CD4-positive, alpha-beta T cell treated with Interleukin-4 for 1 hour (primary cell): ENCODE results near the gene HNRNPU.
A peak's percentile ranks its signal among the peaks of the same experiment; 100 is the strongest.

Experiments used
- DNase-seq, 2 donors: peaks; one replicate each; pipeline ENCODE4 v3.0.0-alpha.2; 2020 to 2022

The HNRNPU gene

DNA sequence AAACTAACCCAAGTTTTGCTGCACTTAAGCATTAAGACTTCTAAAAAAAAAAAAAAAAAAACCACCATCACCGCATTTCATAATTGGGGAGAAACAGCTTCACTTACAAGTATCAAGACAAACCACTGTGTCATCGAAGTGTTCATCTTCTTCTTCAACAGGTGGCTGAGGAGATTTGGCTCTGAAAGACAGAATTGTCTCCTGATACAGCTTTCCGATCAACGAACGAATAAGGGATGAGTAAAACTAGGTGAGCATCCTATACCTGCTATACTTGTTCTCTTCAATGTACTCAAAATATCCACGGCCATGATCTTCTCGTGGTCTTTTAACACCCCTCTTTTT, 2.0 kb downstream of the HNRNPU start:
- peak in 1 of 2 donors; percentile 76 for DNase-seq

GRCh38 chr1:244861683-244862082, 2.7 kb downstream of the HNRNPU start:
- DNase-seq = peak in 1 of 2 donors; percentile 23

DNA sequence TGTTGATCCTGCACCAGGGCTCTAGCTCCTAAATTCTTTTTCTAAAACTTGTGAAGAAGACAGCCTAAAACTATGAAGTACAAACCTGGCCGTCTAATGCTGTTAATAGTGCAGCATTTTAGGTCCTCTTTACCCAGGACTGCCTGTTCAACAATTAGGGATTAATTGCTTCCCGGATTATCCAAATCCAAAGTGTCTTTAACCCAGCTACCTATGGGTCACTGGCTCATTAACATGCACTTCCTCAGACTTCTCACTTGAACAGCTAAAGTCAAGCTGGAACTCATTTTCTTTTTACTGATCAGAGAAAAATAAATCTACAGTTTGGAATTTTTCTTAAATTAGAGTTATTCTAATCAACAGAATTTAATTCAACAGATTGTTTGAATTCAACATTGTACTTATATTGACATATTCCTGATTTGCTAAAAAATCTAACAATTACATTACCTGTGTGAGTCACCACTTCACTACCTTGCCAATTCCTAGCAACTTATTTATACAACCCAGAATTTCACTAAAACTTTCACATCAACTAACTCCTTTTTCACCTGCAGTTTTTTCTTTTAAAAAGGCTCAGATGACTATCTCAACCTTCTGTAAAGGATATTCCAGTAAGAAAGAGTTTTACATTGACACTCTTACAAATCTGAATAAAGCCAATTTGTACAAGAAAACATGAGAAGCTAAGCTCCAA, 3.3 kb downstream of the HNRNPU start:
- peak in 1 of 2 donors; percentile 25 for DNase-seq

- peak in 1 of 2 donors; percentile 1 for DNase-seq
These were observed 4.3 kb downstream of the HNRNPU start for GRCh38 chr1:244860078-244860477.

- DNase-seq = no peak
These were observed 6.0 kb downstream of the HNRNPU start for GRCh38 chr1:244858357-244858756.

- no peak for DNase-seq
These were observed 6.6 kb downstream of the HNRNPU start for GRCh38 chr1:244857761-244858160.

DNA sequence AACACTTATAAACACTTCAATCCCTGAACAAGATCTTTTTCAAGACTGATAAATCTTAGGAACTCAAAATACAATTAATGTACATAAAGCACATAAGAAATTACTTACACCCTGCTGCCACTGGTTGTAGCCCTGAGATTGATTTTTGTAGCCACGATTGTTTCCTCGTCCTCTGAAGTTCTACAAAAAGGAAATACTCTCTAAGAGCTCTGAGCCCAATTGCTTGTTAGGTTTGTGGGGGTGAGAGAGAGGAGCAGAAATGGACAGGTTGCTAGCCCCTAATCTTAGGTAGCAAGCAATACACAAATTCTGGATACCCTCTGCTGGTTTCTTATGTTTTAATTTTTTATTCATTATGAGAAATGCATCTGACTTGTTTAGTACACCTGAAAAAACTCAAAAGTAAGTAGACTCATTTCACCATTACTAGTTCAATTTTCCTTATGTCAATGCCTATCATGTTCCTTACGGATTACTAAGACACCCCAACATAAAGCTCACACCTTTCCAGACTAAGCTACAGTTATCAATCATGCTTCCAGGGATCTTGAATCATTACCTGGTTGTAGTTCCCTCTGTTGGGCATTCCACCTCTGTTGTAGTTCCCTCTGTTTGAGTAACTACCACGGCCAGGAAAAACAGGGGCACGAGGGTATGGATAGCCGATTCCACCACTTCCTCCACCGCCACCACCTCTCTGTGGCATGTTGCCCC, 9.3 kb downstream of the HNRNPU start:
- DNase-seq = no peak

GRCh38 chr1:244854166-244854565, 10.2 kb downstream of the HNRNPU start:
- no peak for DNase-seq

GRCh38 chr1:244852694-244853093, 11.6 kb downstream of the HNRNPU start:
- no peak for DNase-seq

DNA sequence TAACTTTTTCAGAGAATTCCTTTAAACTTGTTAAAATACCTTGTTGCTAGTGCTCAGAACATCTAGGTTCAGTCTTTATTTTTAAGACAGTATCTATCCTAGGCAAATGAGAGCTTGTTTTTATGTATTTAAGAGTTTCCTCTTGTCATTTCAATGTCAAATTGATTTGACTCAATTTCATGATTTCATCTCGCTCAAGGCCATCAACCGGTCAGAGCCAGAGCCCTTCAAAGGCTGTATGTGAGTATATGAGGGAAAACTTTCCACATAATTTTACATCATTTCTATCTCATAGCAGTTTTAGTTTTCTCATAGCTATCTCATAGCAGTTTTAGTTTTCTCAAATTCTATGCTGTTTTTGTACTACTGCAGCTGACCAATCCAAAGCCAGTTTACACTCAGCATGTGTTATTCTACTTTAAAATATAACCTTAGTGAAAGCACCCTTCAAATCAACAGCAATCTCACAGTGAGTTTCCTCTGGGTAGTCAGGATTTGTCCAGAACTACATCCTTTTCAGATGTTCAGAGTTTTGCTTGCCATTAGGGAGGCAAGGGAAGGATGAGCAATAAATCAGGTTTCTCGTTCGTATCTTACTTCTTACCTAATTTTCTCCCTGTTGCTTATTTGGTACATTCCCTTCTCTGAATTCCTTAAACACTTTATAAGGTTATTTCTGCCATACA, 12.7 kb downstream of the HNRNPU start:
- no peak for DNase-seq

DNA sequence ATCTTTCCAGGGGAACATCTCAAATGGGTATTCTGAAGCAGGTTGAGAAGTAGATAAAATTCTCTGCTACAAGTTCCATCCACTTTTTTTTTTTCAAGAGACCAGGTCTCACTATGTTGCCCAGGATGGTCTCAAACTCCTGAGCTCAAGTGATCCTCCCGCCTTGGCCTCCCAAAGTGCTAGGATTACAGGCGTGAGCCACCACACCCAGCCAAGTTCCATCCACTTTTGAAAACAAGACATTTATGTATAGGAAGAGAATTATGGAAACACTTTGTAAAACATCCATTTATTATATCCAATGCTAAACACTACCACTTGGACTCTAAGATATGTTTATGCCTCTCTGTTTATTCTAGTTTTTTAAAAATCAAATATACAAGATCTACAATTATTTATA, 13.4 kb downstream of the HNRNPU start:
- DNase-seq = no peak

- DNase-seq = no peak
These were observed 14.1 kb downstream of the HNRNPU start for GRCh38 chr1:244850099-244850852.

DNA sequence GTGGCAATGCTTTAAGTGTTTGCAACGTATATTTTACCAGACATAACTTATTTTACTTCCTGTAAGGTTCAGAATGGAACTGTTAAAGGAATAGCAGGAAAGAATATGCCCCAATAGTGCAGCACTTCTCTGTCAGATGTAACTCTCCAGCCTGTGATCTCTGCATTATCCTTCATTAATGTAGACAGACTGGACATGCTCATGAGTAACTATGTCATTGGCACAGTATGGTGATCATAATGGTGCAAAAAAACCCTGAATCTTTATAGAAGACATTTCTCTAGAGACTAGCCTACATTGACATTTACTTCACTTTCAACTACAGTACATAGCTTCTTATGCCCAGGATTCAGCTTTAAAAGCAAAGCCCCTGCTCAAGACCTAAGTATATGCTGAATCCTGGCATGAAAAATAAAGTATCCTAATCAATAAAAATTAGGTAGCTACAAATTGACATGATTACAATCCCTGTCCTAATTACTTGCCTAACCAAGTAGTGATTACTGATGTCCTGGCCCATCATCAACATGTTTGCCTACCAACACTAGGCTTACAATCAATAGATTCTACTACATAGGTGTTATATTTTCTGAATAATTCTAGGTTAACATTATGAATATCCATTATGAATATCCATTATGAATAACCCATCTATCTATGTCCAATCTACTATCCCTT, 15.0 kb downstream of the HNRNPU start:
- no peak for DNase-seq

DNA sequence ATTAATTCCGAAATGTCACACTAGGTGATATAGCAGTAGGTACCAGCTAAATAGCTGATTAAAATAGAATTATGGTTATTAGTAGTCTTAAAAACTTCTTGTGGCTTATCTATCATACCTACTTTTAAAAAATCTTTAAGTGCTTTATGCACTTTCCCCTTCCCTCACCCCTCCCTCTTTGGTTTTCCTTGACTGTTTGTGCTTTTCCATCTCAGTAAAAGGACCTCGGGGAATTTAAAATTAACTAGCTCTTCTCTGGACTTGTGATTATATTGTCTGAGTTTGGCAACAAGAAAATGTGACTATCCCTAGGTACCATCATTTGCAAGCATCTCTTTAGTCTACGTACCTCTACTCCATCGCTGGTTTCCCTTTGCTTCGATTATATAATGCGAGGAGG, 17.7 kb downstream of the HNRNPU start:
- no peak for DNase-seq

DNA sequence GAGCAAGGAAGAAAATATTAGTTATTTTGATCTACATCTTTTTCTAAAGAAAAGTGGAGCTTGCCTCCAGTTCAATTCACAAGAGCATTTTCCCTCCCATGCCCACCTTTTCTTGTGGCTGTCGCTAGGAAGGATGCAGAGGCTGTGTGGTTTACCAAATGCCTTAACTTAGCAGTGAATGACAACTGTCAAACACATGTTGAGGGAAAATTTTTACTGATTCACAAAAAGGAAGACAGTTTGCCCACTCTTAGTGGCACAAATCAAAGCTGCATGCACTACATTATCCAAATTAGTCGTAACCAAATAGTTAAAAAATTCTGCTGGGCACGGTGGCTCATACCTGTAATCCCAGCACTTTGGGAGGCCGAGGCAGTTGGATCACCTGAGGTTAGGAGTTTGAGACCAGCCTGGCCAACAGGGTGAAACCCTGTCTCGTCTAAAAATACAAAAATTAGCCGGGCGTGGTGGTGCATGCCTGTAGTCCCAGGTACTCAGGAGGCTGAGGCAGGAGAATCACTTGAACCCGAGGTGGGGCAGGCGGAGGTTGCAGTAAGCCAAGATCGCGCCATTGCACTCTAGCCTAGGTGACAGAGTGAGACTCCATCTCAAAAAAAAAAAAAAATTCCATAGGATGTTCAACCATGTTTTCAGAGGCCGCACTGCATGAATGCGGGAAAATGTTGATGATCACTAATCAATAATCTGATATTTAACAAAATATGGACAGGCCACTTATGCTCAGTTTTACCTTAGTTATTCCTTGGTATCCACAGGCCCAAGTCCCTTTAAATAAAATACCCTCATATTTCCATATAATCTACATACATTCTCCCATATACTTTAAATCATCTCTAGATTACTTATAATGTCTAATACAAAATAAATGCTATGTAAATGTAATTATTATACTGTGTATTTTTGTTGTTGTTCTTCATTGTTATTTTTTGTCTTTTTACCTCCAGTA, 19.9 kb downstream of the HNRNPU start:
- DNase-seq = no peak

DNA sequence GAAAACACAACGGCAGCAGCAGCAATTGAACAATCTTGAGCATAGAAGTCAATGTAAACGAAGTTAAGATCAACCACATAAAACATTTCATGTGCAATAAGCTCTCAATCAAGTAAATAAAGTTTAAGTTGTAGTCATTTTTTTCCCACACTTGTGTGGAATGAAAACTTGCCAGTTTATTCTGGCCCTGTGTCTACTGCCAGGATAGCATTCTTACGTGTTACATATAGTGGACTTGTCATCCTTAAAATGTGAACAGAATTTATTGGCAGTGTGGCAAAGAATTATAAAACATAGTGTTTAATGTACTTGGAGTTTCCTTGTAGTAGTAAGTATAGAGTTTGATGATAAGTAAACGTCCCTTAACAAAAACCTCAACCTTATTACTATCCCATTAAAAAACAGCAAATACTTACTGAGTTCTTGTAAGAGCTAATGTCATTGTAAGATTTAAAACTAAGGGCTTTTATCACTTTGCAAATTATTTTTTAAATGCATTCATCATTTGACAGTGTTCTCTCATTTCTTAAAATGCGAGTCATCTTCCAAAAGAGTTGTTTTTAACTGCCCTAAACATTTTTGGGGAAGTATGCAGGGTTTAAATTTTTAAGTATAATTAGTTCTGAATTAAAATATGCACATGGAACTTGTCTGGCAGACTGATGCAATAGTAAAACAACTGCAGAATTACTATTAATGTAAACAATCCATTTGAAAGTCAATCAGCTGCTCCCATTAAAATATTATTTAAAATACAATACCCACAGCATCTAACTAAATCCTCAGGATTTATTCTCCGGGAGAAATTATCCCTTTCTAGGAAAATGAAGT, 21.0 kb downstream of the HNRNPU start:
- no peak for DNase-seq

GRCh38 chr1:244841273-244841927, 22.9 kb downstream of the HNRNPU start:
- no peak for DNase-seq

GRCh38 chr1:244840219-244840794, 24.0 kb downstream of the HNRNPU start:
- DNase-seq = no peak

GRCh38 chr1:244839656-244840055, 24.7 kb downstream of the HNRNPU start:
- no peak for DNase-seq
